HG03060 (cell line): ENCODE results near the gene B4GALT3.

Experiments
- ATAC-seq: cut with Tn5 transposase; IDR thresholded peaks from one replicate; pipeline ENCODE4 v1.9.1; 2021; ENCODE audit warnings: low read depth, moderate number of reproducible peaks; ENCODE audit not compliant: unreplicated experiment

B4GALT3 gene

GRCh38 chr1:161164901-161165610, 12.3 kb downstream of the B4GALT3 start:
- ATAC-seq = no peak

- no peak for ATAC-seq
Observed at GRCh38 chr1:161163793-161164192, 13.5 kb downstream of the B4GALT3 start.

DNA sequence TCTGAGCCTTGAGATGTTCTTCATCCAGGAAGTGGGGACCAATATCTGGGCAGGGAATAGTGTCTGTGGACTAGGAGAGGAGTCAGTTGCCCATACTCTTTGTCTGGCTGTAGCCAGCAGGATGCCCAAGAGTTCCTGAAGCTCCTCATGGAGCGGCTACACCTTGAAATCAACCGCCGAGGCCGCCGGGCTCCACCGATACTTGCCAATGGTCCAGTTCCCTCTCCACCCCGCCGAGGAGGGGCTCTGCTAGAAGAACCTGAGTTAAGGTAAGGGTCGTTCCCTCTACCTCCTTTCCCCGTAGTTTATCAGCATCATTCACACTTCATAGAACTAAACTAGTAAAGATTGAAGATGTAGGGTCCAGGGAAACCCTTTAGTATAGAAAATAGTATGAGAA, 14.5 kb downstream of the B4GALT3 start:
- no peak for ATAC-seq

- ATAC-seq = no peak
Observed at GRCh38 chr1:161162052-161162451, 15.3 kb downstream of the B4GALT3 start.

DNA sequence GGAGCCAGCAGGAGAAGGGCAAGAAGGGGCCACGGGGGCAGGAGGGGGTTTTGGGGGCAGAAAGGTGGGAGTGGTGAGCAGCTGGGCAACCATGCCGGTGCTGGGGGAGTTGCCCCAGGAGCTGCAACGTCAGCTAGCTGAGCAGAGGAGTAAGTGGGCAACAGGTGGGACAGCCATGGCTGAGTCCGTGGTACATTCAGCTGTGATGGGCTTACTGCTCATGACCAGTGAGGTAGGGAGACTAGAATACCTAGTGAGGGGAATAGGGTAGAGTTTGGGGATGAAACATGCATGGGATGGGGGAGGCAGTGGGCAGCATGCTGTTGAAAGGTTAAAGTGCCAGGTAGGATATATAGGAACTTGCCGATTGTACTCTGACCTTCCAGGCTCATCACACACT, 15.7 kb downstream of the B4GALT3 start:
- no peak for ATAC-seq

GRCh38 chr1:161160671-161161145, 16.6 kb downstream of the B4GALT3 start:
- ATAC-seq = no peak

DNA sequence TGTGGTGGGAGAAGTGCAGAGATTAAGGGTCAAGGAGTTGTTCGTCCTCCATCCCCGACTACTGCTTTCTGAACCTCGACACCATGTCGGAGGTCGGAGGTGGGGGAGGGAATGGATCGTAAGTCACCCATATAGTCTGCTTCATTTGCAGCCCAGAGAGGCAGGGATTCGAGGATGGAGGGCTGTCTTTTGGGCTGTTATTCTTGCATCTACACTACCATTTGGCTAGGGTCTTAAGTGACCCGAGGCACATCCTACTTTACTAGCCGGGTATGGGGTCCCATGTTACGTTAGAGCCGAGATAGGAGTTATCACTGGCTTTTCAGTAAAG, 17.4 kb downstream of the B4GALT3 start:
- ATAC-seq = no peak

- ATAC-seq = peak; percentile 82
Observed at GRCh38 chr1:161159087-161159912, 18.0 kb downstream of the B4GALT3 start, which contains the start of gene USP21. Gene USP21, plus strand, starts transcription at chr1:161159500. Its CDS starts 1,141 bp downstream, at chr1:161160641.

- ATAC-seq = no peak
Observed at GRCh38 chr1:161158316-161159010, 18.8 kb downstream of the B4GALT3 start.

DNA sequence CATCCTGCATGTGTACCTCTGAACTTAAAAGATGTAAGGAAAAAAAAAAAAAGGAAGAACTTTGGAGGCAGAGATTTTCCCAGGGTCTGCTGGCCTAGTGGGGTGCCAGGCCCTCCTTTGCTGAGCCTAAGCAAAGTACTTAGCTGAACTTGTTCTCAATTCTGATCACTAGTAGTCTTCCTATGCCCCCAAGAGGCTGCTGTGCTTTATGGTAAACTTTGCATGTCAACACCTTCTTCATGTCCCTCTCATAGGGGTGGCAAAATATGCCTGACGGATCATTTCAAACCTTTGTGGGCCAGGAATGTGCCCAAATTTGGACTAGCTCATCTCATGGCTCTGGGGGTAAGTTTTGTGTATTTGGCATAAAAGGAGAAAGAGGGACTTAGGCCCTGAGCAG, 19.4 kb downstream of the B4GALT3 start:
- ATAC-seq = no peak

DNA sequence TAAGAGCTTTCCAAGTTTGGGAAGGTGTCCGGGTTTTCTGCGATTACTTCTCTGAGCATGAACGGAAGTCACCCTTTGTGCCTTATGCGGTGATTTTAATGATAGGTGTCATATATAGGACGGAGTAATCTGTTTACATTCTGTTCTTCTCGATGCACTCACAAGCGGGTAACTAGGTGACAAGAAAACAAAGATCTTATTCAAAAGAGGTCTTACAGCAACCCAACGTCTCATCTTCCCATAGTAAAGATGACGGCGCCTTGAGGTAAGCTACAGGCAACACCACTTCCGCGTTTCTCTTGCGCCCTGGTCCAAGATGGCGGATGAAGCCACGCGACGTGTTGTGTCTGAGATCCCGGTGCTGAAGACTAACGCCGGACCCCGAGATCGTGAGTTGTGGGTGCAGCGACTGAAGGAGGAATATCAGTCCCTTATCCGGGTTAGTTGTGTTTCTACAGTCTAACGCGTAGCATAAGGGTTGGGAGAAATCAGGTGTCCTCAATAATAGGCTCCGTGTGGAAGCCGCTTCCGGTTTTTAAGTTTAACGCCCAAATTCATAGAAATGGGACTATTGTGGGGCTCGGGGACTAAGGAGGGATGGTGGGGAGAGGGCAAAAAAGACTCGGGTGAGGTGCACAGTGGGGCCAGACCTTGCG, 23.5 kb downstream of the B4GALT3 start, which contains the start of gene UFC1:
Gene UFC1 (plus strand): TSS at position 297 of the 656 bp plus-strand sequence. CDS start 20 bp downstream, at position 317.
- ATAC-seq = peak; percentile 61

- ATAC-seq = no peak
Observed at GRCh38 chr1:161153176-161153575, 24.1 kb downstream of the B4GALT3 start.

GRCh38 chr1:161145832-161146231, 31.5 kb downstream of the B4GALT3 start:
- ATAC-seq = no peak

DNA sequence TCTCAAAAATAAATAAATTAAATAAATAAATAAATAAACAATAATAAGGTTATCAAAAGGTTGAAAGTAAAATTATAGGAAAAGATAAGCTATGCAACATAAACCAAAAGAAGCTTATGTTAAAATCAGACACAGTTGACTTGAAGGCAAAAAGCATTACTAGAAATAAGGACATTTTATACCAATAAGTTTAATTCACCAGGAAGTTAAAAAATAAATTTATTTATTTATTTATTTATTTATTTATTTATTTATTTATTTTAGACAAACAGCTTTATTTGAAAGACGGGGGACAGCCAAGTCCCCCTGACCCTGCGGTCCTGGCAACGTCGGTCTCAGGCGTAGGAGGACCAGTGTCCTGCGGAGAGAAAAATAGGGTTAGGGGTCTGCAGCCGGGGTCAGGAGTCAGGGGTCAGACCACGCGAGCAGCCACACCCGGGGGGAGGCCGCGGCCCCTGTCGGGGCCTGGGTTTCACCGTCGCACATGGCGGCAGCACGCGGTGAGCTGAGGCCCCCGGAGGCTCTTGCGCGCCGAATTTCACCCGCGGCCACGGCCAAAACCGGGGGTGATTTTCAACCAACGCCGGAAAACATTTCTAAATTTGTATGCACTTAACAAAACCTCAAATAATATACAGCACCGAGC, 36.4 kb downstream of the B4GALT3 start:
- no peak for ATAC-seq

GRCh38 chr1:161139766-161140165, 37.5 kb downstream of the B4GALT3 start:
- ATAC-seq = no peak

DNA sequence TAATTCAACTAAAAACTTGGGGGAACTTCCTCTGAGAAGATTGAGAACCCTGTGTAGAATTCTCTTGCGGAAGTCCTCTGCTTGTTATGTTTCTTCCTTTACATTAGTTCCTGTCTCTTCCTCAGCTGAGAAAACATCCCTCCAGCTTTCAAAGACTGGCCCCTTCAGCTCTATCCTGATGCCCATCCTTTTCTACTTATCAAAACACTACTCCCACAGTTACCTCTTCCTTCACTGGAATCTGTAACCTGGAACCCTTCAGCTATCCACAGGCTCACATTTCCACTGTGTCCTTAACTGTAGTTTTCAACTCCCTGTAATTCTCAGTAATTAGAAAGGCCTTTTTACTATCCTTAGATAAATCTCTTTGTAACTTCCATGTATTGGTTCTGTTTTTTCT, 38.9 kb downstream of the B4GALT3 start:
- no peak for ATAC-seq

- no peak for ATAC-seq
Observed at GRCh38 chr1:161137881-161138280, 39.4 kb downstream of the B4GALT3 start.

- no peak for ATAC-seq
Observed at GRCh38 chr1:161133220-161133740, 44.0 kb downstream of the B4GALT3 start.

DNA sequence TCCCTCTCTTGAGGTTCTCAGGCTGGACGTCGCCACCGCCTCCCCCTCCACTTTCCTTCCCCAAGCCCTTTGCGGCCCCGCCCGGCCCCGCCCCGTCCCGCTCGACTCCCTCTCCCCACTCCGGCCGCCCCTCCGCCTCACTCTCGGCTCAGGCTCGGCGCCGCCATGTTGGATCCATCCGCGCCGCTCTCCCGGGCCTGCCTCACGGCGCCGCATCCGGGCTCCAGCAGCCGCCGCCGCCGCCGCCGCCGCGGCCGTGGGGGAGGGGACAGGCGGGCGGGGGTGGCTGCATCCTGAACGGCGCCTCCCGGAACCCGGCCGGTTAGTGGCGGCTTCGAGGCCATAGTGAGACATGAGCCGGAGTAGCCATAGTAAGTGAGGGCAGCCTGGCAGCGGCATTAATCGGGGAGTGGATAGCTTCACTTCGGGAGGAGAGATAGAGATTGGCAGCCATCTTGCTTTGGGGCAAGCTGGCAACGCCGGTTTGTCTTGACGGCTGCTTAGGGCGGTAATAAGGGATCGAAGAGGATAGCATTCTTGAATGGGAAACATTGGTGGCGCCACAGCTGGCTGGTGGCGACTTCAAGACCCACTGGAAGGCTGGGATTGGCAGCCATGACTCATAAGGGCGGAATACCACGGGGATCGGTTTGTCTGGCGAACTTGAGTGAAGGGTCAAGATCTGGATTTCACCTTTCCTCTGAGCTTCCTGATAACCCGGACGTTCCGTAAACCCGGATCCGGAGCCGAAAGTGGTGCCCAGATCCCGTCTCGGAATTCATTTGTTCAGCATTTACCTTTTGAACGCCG, 44.7 kb downstream of the B4GALT3 start, which contains the start of gene DEDD:
Gene DEDD (minus strand): TSS at position 258 of the 810 bp plus-strand sequence. CDS start 8,205 bp downstream, outside the sequence.
- ATAC-seq = peak; percentile 84
